GM23338 (cell line): ENCODE measurements around the gene MINPP1. TPM values are rescaled to one million over a fixed set of nuclear protein-coding genes. Genes with fewer than 3 reads are reported as not detected.

Experiments
- ATAC-seq: fragments of 200-7000 bp; cut with Tn5 transposase; 3 replicates; pipeline ENCODE4 v1.9.1; 2020
- DNase-seq: peaks from one replicate; pipeline ENCODE4 v3.0.0-alpha.2; 2015; ENCODE audit warnings: low spot score
- H2AFZ ChIP-seq: fragments of 200-600 bp; sonication (generic); 2 replicates; pipeline ENCODE4 v1.8.0; 2016; ENCODE audit warnings: antibody characterized with exemption, mild to moderate bottlenecking, moderate library complexity
- H3F3A ChIP-seq: fragments of 200-600 bp; sonication (generic); replicated peaks from 2 replicates; pipeline ENCODE4 v1.8.0; 2017; ENCODE audit warnings: antibody characterized with exemption, mixed run types, low read depth
- H3K27ac ChIP-seq: fragments of 200-600 bp; sonication (generic); 2 replicates; pipeline ENCODE4 v1.6.1; 2016; ENCODE audit warnings: low read depth
- H3K27me3 ChIP-seq: fragments of 200-600 bp; sonication (generic); 2 replicates; pipeline ENCODE4 v1.8.0; 2016; ENCODE audit warnings: mild to moderate bottlenecking, mixed run types, moderate library complexity; ENCODE audit not compliant: insufficient read depth
- H3K36me3 ChIP-seq: fragments of 200-600 bp; sonication (generic); 2 replicates; pipeline ENCODE4 v1.8.0; 2016; ENCODE audit warnings: mild to moderate bottlenecking; ENCODE audit not compliant: insufficient read depth
- H3K4me1 ChIP-seq: fragments of 200-600 bp; sonication (generic); 2 replicates; pipeline ENCODE4 v1.8.0; 2016; ENCODE audit warnings: mild to moderate bottlenecking, moderate library complexity; ENCODE audit not compliant: insufficient read depth
- H3K4me2 ChIP-seq: fragments of 200-600 bp; sonication (generic); 2 replicates; pipeline ENCODE4 v1.7.1; 2017; ENCODE audit warnings: mixed run types
- H3K4me3 ChIP-seq: fragments of 200-600 bp; sonication (generic); 2 replicates; pipeline ENCODE4 v1.6.1; 2016; ENCODE audit warnings: mixed run types
- H3K79me2 ChIP-seq: fragments of 200-600 bp; sonication (generic); replicated peaks from 2 replicates; pipeline ENCODE4 v1.8.0; 2017; ENCODE audit warnings: mild to moderate bottlenecking; ENCODE audit not compliant: insufficient read depth
- H3K9me2 ChIP-seq: fragments of 200-600 bp; sonication (generic); 2 replicates; pipeline ENCODE4 v1.8.0; 2017; ENCODE audit not compliant: insufficient read depth
- H4K20me1 ChIP-seq: fragments of 200-600 bp; sonication (generic); replicated peaks from 2 replicates; pipeline ENCODE4 v1.8.0; 2017; ENCODE audit warnings: mild to moderate bottlenecking; ENCODE audit not compliant: insufficient read depth
- H3K27ac Mint-ChIP-seq: 2 replicates; pipeline ENCODE4 v1.8.0; 2020; ENCODE audit warnings: inconsistent platforms, mild to moderate bottlenecking, moderate library complexity, mixed read lengths
- H3K27me3 Mint-ChIP-seq: 3 replicates; pipeline ENCODE4 v1.8.0; 2022; ENCODE audit warnings: low read depth, mild to moderate bottlenecking, moderate library complexity, mixed read lengths, inconsistent platforms; ENCODE audit not compliant: insufficient read depth, poor library complexity
- H3K36me3 Mint-ChIP-seq: 3 replicates; pipeline ENCODE4 v1.8.0; 2021; ENCODE audit warnings: low read depth, mild to moderate bottlenecking, inconsistent platforms, moderate library complexity, mixed read lengths
- H3K4me1 Mint-ChIP-seq: 3 replicates; pipeline ENCODE4 v1.8.0; 2020; ENCODE audit warnings: mild to moderate bottlenecking, inconsistent platforms, mixed read lengths
- H3K4me3 Mint-ChIP-seq: 3 replicates; pipeline ENCODE4 v1.8.0; 2021; ENCODE audit warnings: moderate library complexity, mild to moderate bottlenecking, inconsistent platforms, mixed read lengths
- H3K9me3 Mint-ChIP-seq: 3 replicates; pipeline ENCODE4 v1.8.0; 2020; ENCODE audit warnings: moderate library complexity, mild to moderate bottlenecking, inconsistent platforms, mixed read lengths
- CREB1 ChIP-seq: fragments of 250-450 bp; sonication (Bioruptor Pico); IDR thresholded peaks from 2 replicates; pipeline ENCODE4 v1.5.0; 2020; ENCODE audit warnings: low read depth, mild to moderate bottlenecking, moderate library complexity
- EZH2 ChIP-seq: fragments of 200-600 bp; sonication (generic); IDR thresholded peaks from one replicate; pipeline ENCODE4 v1.8.0; 2017; ENCODE audit warnings: antibody characterized with exemption, mild to moderate bottlenecking, low read depth; ENCODE audit not compliant: unreplicated experiment
- EZH2phosphoT487 ChIP-seq: fragments of 200-600 bp; sonication (generic); IDR thresholded peaks from one replicate; pipeline ENCODE4 v1.8.1; 2018; ENCODE audit warnings: antibody characterized with exemption; ENCODE audit not compliant: unreplicated experiment
- JUNB ChIP-seq: IDR thresholded peaks from one replicate; pipeline ENCODE4 v1.6.1; 2016; ENCODE audit warnings: antibody characterized with exemption; ENCODE audit not compliant: unreplicated experiment
- NANOG ChIP-seq: IDR thresholded peaks from 2 replicates; pipeline ENCODE4 v1.6.1; 2016; ENCODE audit warnings: antibody characterized with exemption, borderline replicate concordance
- STAT1 ChIP-seq: IDR thresholded peaks from one replicate; pipeline ENCODE4 v1.6.1; 2016; ENCODE audit warnings: antibody characterized with exemption; ENCODE audit not compliant: unreplicated experiment
- ZNF331 ChIP-seq: fragments of 250-450 bp; sonication (Bioruptor Pico); IDR thresholded peaks from 2 replicates; pipeline ENCODE4 v1.5.0; 2020; ENCODE audit warnings: low read depth, mild to moderate bottlenecking, moderate library complexity
- ZNF462 ChIP-seq: fragments of 250-450 bp; sonication (Bioruptor Pico); IDR thresholded peaks from 2 replicates; pipeline ENCODE4 v1.5.0; 2020; ENCODE audit warnings: mild to moderate bottlenecking, moderate library complexity
- polyA plus RNA-seq: library from polyadenylated mRNA; unstranded; fragments of >200 nt; fragmentation: Nextera tagmentation; extraction: Ambion mirVana; gene quantifications from 2 replicates; pipeline ENCODE4 v1.2.1, GENCODE V29; 2016
- total RNA-seq: library from RNA; depleted of rRNA; stranded (reverse); fragments of >200 nt; shearing (Covaris generic); gene quantifications from 2 replicates; pipeline ENCODE4 v1.2.3, GENCODE V29; 2014
- TF ChIP-seq, protein P1 (sequence below), 2 experiments: fragments of 200-600 bp in 1 of 2; sonication (generic) in 1 of 2; conservative IDR thresholded peaks; 2 replicates each; pipeline versions ENCODE4 v1.5.1 to v1.6.1; 2016 to 2017; ENCODE audit warnings: antibody characterized with exemption in 2 of 2, low read depth in 2 of 2, mild to moderate bottlenecking in 2 of 2, moderate library complexity in 1 of 2
- TF ChIP-seq, protein P2 (sequence below): IDR thresholded peaks from one replicate; pipeline ENCODE4 v1.6.1; 2018; ENCODE audit warnings: antibody characterized with exemption; ENCODE audit not compliant: unreplicated experiment
- TF ChIP-seq, protein P3 (sequence below): IDR thresholded peaks from 2 replicates; pipeline ENCODE4 v1.6.1; 2016; ENCODE audit warnings: antibody characterized with exemption

MINPP1 gene
- total and polyA plus RNA-seq, 2 experiments from 2014 or later: 27.0 to 39.3 TPM

DNA sequence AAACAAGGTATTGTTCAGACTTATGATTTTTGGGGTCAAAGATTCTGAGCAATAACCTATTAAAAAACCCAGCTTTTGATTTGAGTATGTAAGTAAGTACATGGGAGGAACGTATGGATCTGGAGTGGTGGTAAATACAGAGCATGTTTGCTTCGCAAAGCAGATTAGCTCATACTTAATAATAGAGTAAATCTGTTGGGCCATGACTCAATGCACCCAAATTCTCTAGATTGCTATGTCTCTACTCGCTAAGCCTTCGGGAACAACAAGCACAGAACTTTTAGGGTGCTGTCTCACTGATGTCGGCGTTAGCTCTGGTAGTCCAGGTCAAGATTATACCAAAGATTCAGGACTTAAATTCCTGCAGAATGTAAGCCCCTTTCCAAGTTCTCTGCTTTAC, 807 bp upstream of the MINPP1 start:
- Mint-ChIP-seq H3K27ac (peak overlapping the region; percentile 83; the same call in 1 of the 2 replicates), H3K9me3 (no peaks in the 10 kb centered on the region), H3K4me3 (peak overlapping the region; percentile 85), H3K36me3 (peaks cover 5% of the 10 kb centered on the region), H3K4me1 (peaks cover 16% of the 10 kb centered on the region), H3K27me3 (peaks cover 3% of the 10 kb centered on the region)
- ATAC-seq (no peak), DNase-seq (peak; percentile 10)
- peak overlapping the region; percentile 95 for H2AFZ ChIP-seq
- no peaks in the 10 kb centered on the region for H4K20me1 ChIP-seq
- TF ChIP-seq STAT1 (no peak), CREB1 (no peak), EZH2phosphoT487 (no peak), EZH2 (no peak), ZNF331 (CRISPR knock-in tag) (no peak), NANOG (no peak), ZNF462 (CRISPR knock-in tag) (no peak), JUNB (no peak)
- TF ChIP-seq, protein P1, sequence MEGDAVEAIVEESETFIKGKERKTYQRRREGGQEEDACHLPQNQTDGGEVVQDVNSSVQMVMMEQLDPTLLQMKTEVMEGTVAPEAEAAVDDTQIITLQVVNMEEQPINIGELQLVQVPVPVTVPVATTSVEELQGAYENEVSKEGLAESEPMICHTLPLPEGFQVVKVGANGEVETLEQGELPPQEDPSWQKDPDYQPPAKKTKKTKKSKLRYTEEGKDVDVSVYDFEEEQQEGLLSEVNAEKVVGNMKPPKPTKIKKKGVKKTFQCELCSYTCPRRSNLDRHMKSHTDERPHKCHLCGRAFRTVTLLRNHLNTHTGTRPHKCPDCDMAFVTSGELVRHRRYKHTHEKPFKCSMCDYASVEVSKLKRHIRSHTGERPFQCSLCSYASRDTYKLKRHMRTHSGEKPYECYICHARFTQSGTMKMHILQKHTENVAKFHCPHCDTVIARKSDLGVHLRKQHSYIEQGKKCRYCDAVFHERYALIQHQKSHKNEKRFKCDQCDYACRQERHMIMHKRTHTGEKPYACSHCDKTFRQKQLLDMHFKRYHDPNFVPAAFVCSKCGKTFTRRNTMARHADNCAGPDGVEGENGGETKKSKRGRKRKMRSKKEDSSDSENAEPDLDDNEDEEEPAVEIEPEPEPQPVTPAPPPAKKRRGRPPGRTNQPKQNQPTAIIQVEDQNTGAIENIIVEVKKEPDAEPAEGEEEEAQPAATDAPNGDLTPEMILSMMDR (conservative IDR thresholded peaks at IDR 0.05; ENCODE audit: low read depth in 2 of 2): no peak
- TF ChIP-seq, protein P2, sequence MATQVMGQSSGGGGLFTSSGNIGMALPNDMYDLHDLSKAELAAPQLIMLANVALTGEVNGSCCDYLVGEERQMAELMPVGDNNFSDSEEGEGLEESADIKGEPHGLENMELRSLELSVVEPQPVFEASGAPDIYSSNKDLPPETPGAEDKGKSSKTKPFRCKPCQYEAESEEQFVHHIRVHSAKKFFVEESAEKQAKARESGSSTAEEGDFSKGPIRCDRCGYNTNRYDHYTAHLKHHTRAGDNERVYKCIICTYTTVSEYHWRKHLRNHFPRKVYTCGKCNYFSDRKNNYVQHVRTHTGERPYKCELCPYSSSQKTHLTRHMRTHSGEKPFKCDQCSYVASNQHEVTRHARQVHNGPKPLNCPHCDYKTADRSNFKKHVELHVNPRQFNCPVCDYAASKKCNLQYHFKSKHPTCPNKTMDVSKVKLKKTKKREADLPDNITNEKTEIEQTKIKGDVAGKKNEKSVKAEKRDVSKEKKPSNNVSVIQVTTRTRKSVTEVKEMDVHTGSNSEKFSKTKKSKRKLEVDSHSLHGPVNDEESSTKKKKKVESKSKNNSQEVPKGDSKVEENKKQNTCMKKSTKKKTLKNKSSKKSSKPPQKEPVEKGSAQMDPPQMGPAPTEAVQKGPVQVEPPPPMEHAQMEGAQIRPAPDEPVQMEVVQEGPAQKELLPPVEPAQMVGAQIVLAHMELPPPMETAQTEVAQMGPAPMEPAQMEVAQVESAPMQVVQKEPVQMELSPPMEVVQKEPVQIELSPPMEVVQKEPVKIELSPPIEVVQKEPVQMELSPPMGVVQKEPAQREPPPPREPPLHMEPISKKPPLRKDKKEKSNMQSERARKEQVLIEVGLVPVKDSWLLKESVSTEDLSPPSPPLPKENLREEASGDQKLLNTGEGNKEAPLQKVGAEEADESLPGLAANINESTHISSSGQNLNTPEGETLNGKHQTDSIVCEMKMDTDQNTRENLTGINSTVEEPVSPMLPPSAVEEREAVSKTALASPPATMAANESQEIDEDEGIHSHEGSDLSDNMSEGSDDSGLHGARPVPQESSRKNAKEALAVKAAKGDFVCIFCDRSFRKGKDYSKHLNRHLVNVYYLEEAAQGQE: no peak
- TF ChIP-seq, protein P3, sequence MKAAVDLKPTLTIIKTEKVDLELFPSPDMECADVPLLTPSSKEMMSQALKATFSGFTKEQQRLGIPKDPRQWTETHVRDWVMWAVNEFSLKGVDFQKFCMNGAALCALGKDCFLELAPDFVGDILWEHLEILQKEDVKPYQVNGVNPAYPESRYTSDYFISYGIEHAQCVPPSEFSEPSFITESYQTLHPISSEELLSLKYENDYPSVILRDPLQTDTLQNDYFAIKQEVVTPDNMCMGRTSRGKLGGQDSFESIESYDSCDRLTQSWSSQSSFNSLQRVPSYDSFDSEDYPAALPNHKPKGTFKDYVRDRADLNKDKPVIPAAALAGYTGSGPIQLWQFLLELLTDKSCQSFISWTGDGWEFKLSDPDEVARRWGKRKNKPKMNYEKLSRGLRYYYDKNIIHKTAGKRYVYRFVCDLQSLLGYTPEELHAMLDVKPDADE: no peak
- H3F3A ChIP-seq: 0 out of 2 replicates have a peak, but pooled peaks cover 6% of the 10 kb centered on the region
- no peaks in the 10 kb centered on the region for H3K9me2 ChIP-seq
- no peaks in the 10 kb centered on the region for H3K27me3 ChIP-seq
- peak overlapping the region; percentile 85 for H3K27ac ChIP-seq
- peak overlapping the region; percentile 76 for H3K4me2 ChIP-seq
- peak overlapping the region; percentile 83 for H3K4me3 ChIP-seq
- no peaks in the 10 kb centered on the region for H3K36me3 ChIP-seq
- peaks cover 29% of the 10 kb centered on the region for H3K79me2 ChIP-seq
- H3K4me1 ChIP-seq: peaks cover 12% of the 10 kb centered on the region
